Psoas muscle (tissue), 8 donors: ENCODE results near the gene VIPR2. TPM values are rescaled to one million over a fixed set of nuclear protein-coding genes. Genes with fewer than 3 reads are reported as not detected.

Experiments used
- ATAC-seq, 4 donors: fragments of 200-7000 bp; cut with Tn5 transposase; one replicate each; pipeline ENCODE4 v1.9.1; 2020; ENCODE audit warnings: moderate library complexity in 3 of 4, mild to moderate bottlenecking in 2 of 4
- DNase-seq, 2 donors: peaks; one replicate each; pipeline ENCODE4 v3.0.0-alpha.2; 2020
- H3K27ac ChIP-seq: fragments of 200-600 bp; one replicate; pipeline ENCODE4 v1.8.0; 2022
- H3K27me3 ChIP-seq, 3 donors: fragments of 200-600 bp in 1 of 3; one replicate each; pipeline versions ENCODE4 v1.6.1 to v1.8.0; 2013 to 2022; ENCODE audit warnings: low read length in 2 of 3, mild to moderate bottlenecking in 2 of 3, moderate library complexity in 1 of 3; ENCODE audit not compliant: insufficient read depth in 3 of 3
- H3K36me3 ChIP-seq, 2 donors: fragments of 200-600 bp in 1 of 2; one replicate each; pipeline versions ENCODE4 v1.6.1 to v1.8.0; 2013 to 2022; ENCODE audit warnings: low read depth in 1 of 2, mild to moderate bottlenecking in 1 of 2, moderate library complexity in 1 of 2; ENCODE audit not compliant: insufficient read depth in 1 of 2
- H3K4me1 ChIP-seq: fragments of 200-600 bp; one replicate; pipeline ENCODE4 v1.8.0; 2022
- H3K4me3 ChIP-seq: fragments of 200-600 bp; one replicate; pipeline ENCODE4 v1.8.0; 2022; ENCODE audit warnings: mild to moderate bottlenecking
- H3K9me3 ChIP-seq: fragments of 200-600 bp; one replicate; pipeline ENCODE4 v1.8.0; 2022
- CTCF ChIP-seq: fragments of 200-600 bp; IDR thresholded peaks from one replicate; pipeline ENCODE4 v1.8.0; 2022; ENCODE audit warnings: antibody characterized with exemption
- WGBS, 3 donors: extraction: QIAGEN DNeasy Blood & Tissue Kit; methylation state at CpG; one replicate each; pipeline versions ENCODE4 v1.1.6 to v1.1.7; 2013; 5-methylcytosine and 5-hydroxymethylcytosine counted together
- intact Hi-C, 2 donors: fragments of 100-400 bp; cut with DNase I; formaldehyde crosslinking; loops; one replicate each; pipeline versions ENCODE4 v1.11.0 to v1.14.2; 2022
- polyA plus RNA-seq, 3 donors: library from polyadenylated mRNA; stranded (reverse); fragments of 200-250 nt; gene quantifications; one replicate each; pipeline ENCODE4 v1.2.3, GENCODE V29; 2013
- total RNA-seq, 4 donors: library from RNA; stranded (reverse); fragmentation: NEBNext Ultra II Directional in 2 of 4; extraction: Animal tissue kit (Norgen Biotek cat#: 25700) in 2 of 4; gene quantifications; one replicate each; pipeline versions ENCODE4 v1.2.1 to v1.2.4, GENCODE V29; 2021 to 2023
- donor health status: healthy with polysubstance abuse.
- donor health status: DM: no; HTN: no; CAD: no; lungs with moderate emphysema.
- donor health status: Bipolar disorder and iron deficiency.
- donor health status: healthy.
- donor health status: DM: yes; HTN: yes; CAD: no.
- donor health status: DM: no; HTN: no; CAD: no.
- donor health status: DM: no; HTN: no; CAD: no.
- donor health status: DM: yes; HTN: yes; CAD: no.

VIPR2 gene
- total and polyA plus RNA-seq, 7 donors = 0.60 to 3.6 (median 2.4) TPM

- Histone ChIP-seq H3K9me3 (no peaks in the 10 kb centered on the region), H3K27me3 (no peaks in the 10 kb centered on the region), H3K4me1 (peaks cover 40% of the 10 kb centered on the region), H3K4me3 (peak overlapping the region; percentile 11), H3K36me3 (no peaks in the 10 kb centered on the region), H3K27ac (peak overlapping the region; percentile 99)
- ATAC-seq = no peak
- 88 to 93% (median 91%) methylated on average over 29 to 31 of the region's 31 CpGs for WGBS, 3 donors
- no peak for TF ChIP-seq CTCF
- no peak for DNase-seq
- intact Hi-C loops = loop anchor here in 1 of 2 donors (2.0 kb wide), 1 partner anchor 23 kb away; no protein-coding TSS in a partner anchor
These were observed 51.2 kb downstream of the VIPR2 start for GRCh38 chr7:159093351-159093971.

GRCh38 chr7:159092701-159093121 is 52.0 kb downstream of the VIPR2 start:
- no peaks in the 10 kb centered on the region for H3K9me3 ChIP-seq
- intact Hi-C loops = loop anchor here in 1 of 2 donors (2.0 kb wide), 1 partner anchor 22 kb away; no protein-coding TSS in a partner anchor
- H3K4me1 ChIP-seq = peaks cover 33% of the 10 kb centered on the region
- no peaks in the 10 kb centered on the region for H3K36me3 ChIP-seq
- DNase-seq = no peak
- ATAC-seq = no peak
- no peak for TF ChIP-seq CTCF
- H3K27me3 ChIP-seq = no peaks in the 10 kb centered on the region
- WGBS, 3 donors = 64 to 73% (median 64%) methylated on average over 13 of the region's 13 CpGs
- H3K4me3 ChIP-seq = no peak overlapping the region
- H3K27ac ChIP-seq = peak overlapping the region; percentile 99

GRCh38 chr7:159091480-159092475 is 52.9 kb downstream of the VIPR2 start:
- Histone ChIP-seq H3K4me1 (peaks cover 26% of the 10 kb centered on the region), H3K27me3 (no peaks in the 10 kb centered on the region), H3K36me3 (no peaks in the 10 kb centered on the region), H3K27ac (no peak overlapping the region), H3K4me3 (no peak overlapping the region), H3K9me3 (no peaks in the 10 kb centered on the region)
- intact Hi-C loops = loop anchor here in 1 of 2 donors (2.0 kb wide), 1 partner anchor 21 kb away; no protein-coding TSS in a partner anchor
- 91 to 92% (median 92%) methylated on average over 31 of the region's 31 CpGs for WGBS, 3 donors
- no peak for TF ChIP-seq CTCF
- ATAC-seq (no peak), DNase-seq (no peak)

- ATAC-seq = no peak
- peaks cover 18% of the 10 kb centered on the region for H3K4me1 ChIP-seq
- no peak overlapping the region for H3K27ac ChIP-seq
- intact Hi-C loops = no loop called here
- TF ChIP-seq CTCF = no peak
- no peak for DNase-seq
- 84 to 92% (median 90%) methylated on average over 13 of the region's 13 CpGs for WGBS, 3 donors
- H3K27me3 ChIP-seq = no peaks in the 10 kb centered on the region
- H3K9me3 ChIP-seq = no peaks in the 10 kb centered on the region
- no peak overlapping the region for H3K4me3 ChIP-seq
- H3K36me3 ChIP-seq = no peaks in the 10 kb centered on the region
These were observed 53.6 kb downstream of the VIPR2 start for GRCh38 chr7:159091041-159091440.
